Ishikawa (cell line): ENCODE results near the gene PARD3.

Experiments used
- CEBPB ChIP-seq: IDR thresholded peaks from 2 replicates; pipeline ENCODE4 v1.6.1; 2012
- CREB1 ChIP-seq: IDR thresholded peaks from 2 replicates; pipeline ENCODE4 v1.6.1; 2012; ENCODE audit warnings: low read depth
- EGR1 ChIP-seq: IDR thresholded peaks from 2 replicates; pipeline ENCODE4 v1.6.1; 2012
- EP300 ChIP-seq: IDR thresholded peaks from 2 replicates; pipeline ENCODE4 v1.6.1; 2012; ENCODE audit warnings: borderline replicate concordance
- FOXM1 ChIP-seq: IDR thresholded peaks from 2 replicates; pipeline ENCODE4 v1.6.1; 2012; ENCODE audit warnings: low read depth, borderline replicate concordance
- MAX ChIP-seq: IDR thresholded peaks from 2 replicates; pipeline ENCODE4 v1.6.1; 2012
- NFIC ChIP-seq: IDR thresholded peaks from 2 replicates; pipeline ENCODE4 v1.6.1; 2012
- RAD21 ChIP-seq: IDR thresholded peaks from 2 replicates; pipeline ENCODE4 v1.6.1; 2012; ENCODE audit warnings: low read depth
- REST ChIP-seq: IDR thresholded peaks from 2 replicates; pipeline ENCODE4 v1.6.1; 2012; ENCODE audit warnings: low read depth, mild to moderate bottlenecking
- TAF1 ChIP-seq: IDR thresholded peaks from 2 replicates; pipeline ENCODE4 v1.6.1; 2012; ENCODE audit warnings: low read depth, mild to moderate bottlenecking
- TCF12 ChIP-seq: IDR thresholded peaks from 2 replicates; pipeline ENCODE4 v1.6.1; 2012; ENCODE audit warnings: low read depth
- TEAD4 ChIP-seq: IDR thresholded peaks from 2 replicates; pipeline ENCODE4 v1.6.1; 2012
- USF1 ChIP-seq: IDR thresholded peaks from 2 replicates; pipeline ENCODE4 v1.6.1; 2012
- YY1 ChIP-seq: IDR thresholded peaks from 2 replicates; pipeline ENCODE4 v1.6.1; 2012; ENCODE audit warnings: low read depth
- ZBTB7A ChIP-seq: IDR thresholded peaks from 2 replicates; pipeline ENCODE4 v1.6.1; 2012; ENCODE audit warnings: low read depth

The PARD3 gene

GRCh38 chr10:34732926-34733325, 82.2 kb downstream of the PARD3 start:
- TF ChIP-seq EGR1 = no peak
- TF ChIP-seq RAD21 = peak; percentile 49
- no peak for TF ChIP-seq YY1

- peak; percentile 79; the same call in 1 of the 2 replicates for TF ChIP-seq CEBPB
- peak; percentile 5; the same call in 1 of the 2 replicates for TF ChIP-seq ZBTB7A
- TF ChIP-seq NFIC = peak; percentile 62
- TF ChIP-seq RAD21 = no peak
- TF ChIP-seq REST = no peak
- TF ChIP-seq MAX = no peak
- peak; percentile 59; the same call in 1 of the 2 replicates for TF ChIP-seq EP300
- peak; percentile 46; the same call in 1 of the 2 replicates for TF ChIP-seq FOXM1
- TF ChIP-seq USF1 = no peak
- TF ChIP-seq TCF12 = no peak
- TF ChIP-seq YY1 = no peak
- TF ChIP-seq EGR1 = no peak
- no peak for TF ChIP-seq TAF1
- peak; percentile 32; the same call in 1 of the 2 replicates for TF ChIP-seq TEAD4
- TF ChIP-seq CREB1 = no peak
These were observed 83.0 kb downstream of the PARD3 start for GRCh38 chr10:34731885-34732701.

- TF ChIP-seq EGR1 = no peak
- TF ChIP-seq CREB1 = no peak
- TF ChIP-seq EP300 = no peak
- TF ChIP-seq ZBTB7A = no peak
- no peak for TF ChIP-seq REST
- no peak for TF ChIP-seq TCF12
- TF ChIP-seq TEAD4 = no peak
- no peak for TF ChIP-seq RAD21
- no peak for TF ChIP-seq USF1
- TF ChIP-seq MAX = no peak
These were observed 83.9 kb downstream of the PARD3 start for GRCh38 chr10:34731213-34731612.

- TF ChIP-seq REST (no peak), MAX (no peak), CREB1 (no peak), RAD21 (no peak), CEBPB (no peak), TAF1 (no peak), YY1 (no peak), TCF12 (no peak)
These were observed 84.4 kb downstream of the PARD3 start for GRCh38 chr10:34730726-34731125.
